ENCODE results near the gene SYT10.

GRCh38 chr12:33484161-33484560 is 44.5 kb upstream of the SYT10 start:
- no peak for TF ChIP-seq CTCF (conservative IDR thresholded peaks at IDR 0.05 in 1 of 2, IDR thresholded peaks at IDR 0.05 in 1 of 2; ENCODE audit: low read depth in 1 of 2, low read length in 2 of 2)
- TF ChIP-seq EZH2 (IDR thresholded peaks at IDR 0.05; ENCODE audit: low read length, missing control alignments) = no peak
